SU-DHL-6 (cell line): ENCODE data around the gene NIN.

ENCODE experiments used
- H2AFZ ChIP-seq: fragments of 200-600 bp; sonication (generic); 2 replicates; pipeline ENCODE4 v1.6.1; 2014; ENCODE audit warnings: low read depth, mild to moderate bottlenecking, moderate library complexity, mixed read lengths, antibody characterized with exemption, low read length; ENCODE audit not compliant: severe bottlenecking
- H3F3A ChIP-seq: fragments of 200-600 bp; shearing (Covaris generic); 2 replicates; pipeline ENCODE4 v1.6.0; 2016; ENCODE audit warnings: antibody characterized with exemption, mild to moderate bottlenecking; ENCODE audit not compliant: insufficient read depth
- H3K27ac ChIP-seq: fragments of 200-600 bp; sonication (generic); 2 replicates; pipeline ENCODE4 v1.5.1; 2016; ENCODE audit warnings: low read depth, mild to moderate bottlenecking, low read length, moderate library complexity, mixed read lengths
- H3K27me3 ChIP-seq: fragments of 200-600 bp; sonication (generic), shearing (Covaris generic); 2 replicates; pipeline ENCODE4 v1.6.0; 2014; ENCODE audit warnings: mild to moderate bottlenecking, low read length
- H3K36me3 ChIP-seq: fragments of 200-600 bp; sonication (generic); 2 replicates; pipeline ENCODE4 v1.6.1; 2014; ENCODE audit warnings: mild to moderate bottlenecking, low read length, mixed read lengths
- H3K4me2 ChIP-seq: fragments of 300-600, 200-600 bp; shearing (Covaris generic), sonication (generic); 2 replicates; pipeline ENCODE4 v1.6.0; 2014; ENCODE audit warnings: low read length, low read depth, mild to moderate bottlenecking; ENCODE audit not compliant: poor library complexity, severe bottlenecking
- H3K4me3 ChIP-seq: fragments of 200-600 bp; sonication (generic); 2 replicates; pipeline ENCODE4 v1.5.1; 2014; ENCODE audit warnings: antibody characterized with exemption, low read length, mild to moderate bottlenecking, mixed read lengths; ENCODE audit not compliant: insufficient read depth, poor library complexity, severe bottlenecking
- H3K79me2 ChIP-seq: fragments of 200-600 bp; sonication (generic); 2 replicates; pipeline ENCODE4 v1.6.1; 2014; ENCODE audit warnings: mild to moderate bottlenecking, low read length, moderate library complexity; ENCODE audit not compliant: insufficient read depth
- H3K9ac ChIP-seq: fragments of 200-600 bp; sonication (generic); 2 replicates; pipeline ENCODE4 v1.7.0; 2014; ENCODE audit warnings: mild to moderate bottlenecking, low read length
- H3K9me2 ChIP-seq: fragments of 200-600 bp; sonication (generic); replicated peaks from 2 replicates; pipeline ENCODE4 v1.6.1; 2014; ENCODE audit warnings: low read length; ENCODE audit not compliant: insufficient read depth
- H3K9me3 ChIP-seq: fragments of 200-600 bp; sonication (generic); 2 replicates; pipeline ENCODE4 v1.6.1; 2014; ENCODE audit warnings: low read length, mixed read lengths; ENCODE audit not compliant: insufficient read depth
- H4K20me1 ChIP-seq: fragments of 200-600 bp; sonication (generic); 2 replicates; pipeline ENCODE4 v1.6.1; 2014; ENCODE audit warnings: low read depth, mild to moderate bottlenecking, antibody characterized with exemption, low read length, moderate library complexity, mixed read lengths
- EZH2phosphoT487 ChIP-seq: fragments of 200-600 bp; sonication (generic), shearing (Covaris generic); conservative IDR thresholded peaks from 2 replicates; pipeline ENCODE4 v1.6.1; 2018; ENCODE audit warnings: mild to moderate bottlenecking, antibody characterized with exemption, low read length, moderate library complexity, mixed read lengths
- TF ChIP-seq, protein P1 (sequence below): fragments of 200-600 bp; sonication (generic); IDR thresholded peaks from one replicate; pipeline ENCODE4 v1.5.1; 2017; ENCODE audit warnings: antibody characterized with exemption, mild to moderate bottlenecking, low read length, moderate library complexity; ENCODE audit not compliant: insufficient read depth, poor library complexity, severe bottlenecking

NIN gene

DNA sequence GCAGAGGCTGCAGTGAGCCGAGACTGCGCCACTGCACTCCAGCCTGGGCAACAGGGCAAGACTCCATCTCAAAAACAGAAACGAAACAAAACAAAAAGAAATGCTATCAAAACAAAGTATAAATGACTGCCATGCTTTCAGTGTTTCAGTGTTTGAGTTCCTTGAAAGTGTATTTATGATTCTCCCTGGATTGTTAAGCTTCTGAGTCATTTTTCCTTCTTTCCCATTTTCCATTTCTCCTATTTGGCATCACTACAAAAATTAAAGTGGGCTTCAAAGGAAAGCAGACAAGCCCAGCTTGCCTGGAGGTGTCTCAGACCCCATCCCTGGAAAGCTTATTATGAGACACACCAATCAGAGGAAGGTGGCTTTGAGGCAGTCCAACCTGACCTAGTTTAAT, 35.1 kb downstream of the NIN start:
- no peaks in the 10 kb centered on the region for H3K27me3 ChIP-seq
- no peak overlapping the region for H2AFZ ChIP-seq
- H3K9me2 ChIP-seq, result no peaks in the 10 kb centered on the region
- peak overlapping the region; percentile 97; the same call in 1 of the 2 replicates for H3K27ac ChIP-seq
- peaks cover 48% of the 10 kb centered on the region for H3K79me2 ChIP-seq
- H4K20me1 ChIP-seq, result no peaks in the 10 kb centered on the region
- no peaks in the 10 kb centered on the region for H3K9me3 ChIP-seq
- H3F3A ChIP-seq, result peaks cover 57% of the 10 kb centered on the region
- H3K4me3 ChIP-seq, result no peak overlapping the region
- TF ChIP-seq EZH2phosphoT487, result no peak
- TF ChIP-seq, protein P1, sequence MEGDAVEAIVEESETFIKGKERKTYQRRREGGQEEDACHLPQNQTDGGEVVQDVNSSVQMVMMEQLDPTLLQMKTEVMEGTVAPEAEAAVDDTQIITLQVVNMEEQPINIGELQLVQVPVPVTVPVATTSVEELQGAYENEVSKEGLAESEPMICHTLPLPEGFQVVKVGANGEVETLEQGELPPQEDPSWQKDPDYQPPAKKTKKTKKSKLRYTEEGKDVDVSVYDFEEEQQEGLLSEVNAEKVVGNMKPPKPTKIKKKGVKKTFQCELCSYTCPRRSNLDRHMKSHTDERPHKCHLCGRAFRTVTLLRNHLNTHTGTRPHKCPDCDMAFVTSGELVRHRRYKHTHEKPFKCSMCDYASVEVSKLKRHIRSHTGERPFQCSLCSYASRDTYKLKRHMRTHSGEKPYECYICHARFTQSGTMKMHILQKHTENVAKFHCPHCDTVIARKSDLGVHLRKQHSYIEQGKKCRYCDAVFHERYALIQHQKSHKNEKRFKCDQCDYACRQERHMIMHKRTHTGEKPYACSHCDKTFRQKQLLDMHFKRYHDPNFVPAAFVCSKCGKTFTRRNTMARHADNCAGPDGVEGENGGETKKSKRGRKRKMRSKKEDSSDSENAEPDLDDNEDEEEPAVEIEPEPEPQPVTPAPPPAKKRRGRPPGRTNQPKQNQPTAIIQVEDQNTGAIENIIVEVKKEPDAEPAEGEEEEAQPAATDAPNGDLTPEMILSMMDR, result no peak
- H3K4me2 ChIP-seq, result peak overlapping the region; percentile 98
- H3K36me3 ChIP-seq, result no peaks in the 10 kb centered on the region
- no peak overlapping the region for H3K9ac ChIP-seq

DNA sequence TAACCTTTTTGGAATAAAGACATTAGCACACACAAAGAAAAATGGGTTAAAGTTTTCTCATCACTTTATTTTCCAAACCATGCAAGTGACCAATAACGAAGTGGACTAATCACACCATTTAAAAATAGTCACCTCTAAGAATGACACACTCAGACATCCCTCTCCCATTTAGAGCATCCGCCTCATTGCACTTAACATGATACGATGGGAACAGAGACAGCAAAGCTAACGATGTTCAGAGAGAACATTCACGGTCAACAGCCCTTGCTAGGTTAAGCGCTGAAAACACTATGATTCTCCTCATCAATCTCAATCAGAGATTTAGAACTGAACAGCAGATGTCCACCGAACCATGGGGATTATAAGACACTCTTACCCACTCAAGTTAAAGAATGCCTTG, 35.8 kb downstream of the NIN start:
- Histone ChIP-seq H3F3A (peaks cover 61% of the 10 kb centered on the region), H3K4me2 (peak overlapping the region; percentile 98), H3K27ac (peak overlapping the region; percentile 97), H2AFZ (no peak overlapping the region), H3K79me2 (peaks cover 48% of the 10 kb centered on the region), H4K20me1 (no peaks in the 10 kb centered on the region), H3K9me3 (no peaks in the 10 kb centered on the region), H3K36me3 (no peaks in the 10 kb centered on the region), H3K9me2 (no peaks in the 10 kb centered on the region), H3K27me3 (no peaks in the 10 kb centered on the region), H3K4me3 (no peak overlapping the region), H3K9ac (no peak overlapping the region)
- TF ChIP-seq EZH2phosphoT487, result no peak
- TF ChIP-seq, protein P1, result no peak

DNA sequence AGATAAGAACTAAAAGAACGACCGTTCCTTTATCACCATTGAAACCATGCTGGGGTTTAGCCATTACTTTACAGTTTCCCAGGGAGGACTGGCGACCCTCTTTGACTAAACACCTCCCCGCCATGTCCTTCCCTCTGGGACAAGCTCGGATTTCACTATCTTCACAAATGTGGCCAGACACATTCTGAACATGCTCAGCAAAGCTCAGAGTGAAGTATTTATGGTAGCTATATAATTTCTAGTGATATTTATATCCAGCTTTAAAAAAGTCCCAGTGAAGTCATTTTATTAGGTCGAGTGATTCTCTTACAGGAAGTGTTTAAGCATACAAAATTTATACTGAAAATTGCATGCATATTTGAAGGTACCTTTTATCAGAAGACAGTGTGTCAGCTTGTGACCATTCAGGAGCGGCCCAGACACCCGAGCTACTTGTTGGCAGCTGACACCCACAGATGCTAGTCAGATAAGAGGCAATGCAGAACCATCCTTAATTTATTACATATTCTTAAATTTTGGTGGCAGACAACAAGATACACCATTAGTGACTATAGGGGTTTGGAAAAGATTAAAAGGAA, 36.8 kb downstream of the NIN start:
- peak overlapping the region; percentile 97 for H3K27ac ChIP-seq
- H3K27me3 ChIP-seq, result no peaks in the 10 kb centered on the region
- no peaks in the 10 kb centered on the region for H4K20me1 ChIP-seq
- peaks cover 45% of the 10 kb centered on the region for H3K79me2 ChIP-seq
- H3K9ac ChIP-seq, result peak overlapping the region; percentile 60
- peaks cover 65% of the 10 kb centered on the region for H3F3A ChIP-seq
- TF ChIP-seq, protein P1, result no peak
- no peak for TF ChIP-seq EZH2phosphoT487
- no peaks in the 10 kb centered on the region for H3K9me2 ChIP-seq
- no peaks in the 10 kb centered on the region for H3K9me3 ChIP-seq
- H2AFZ ChIP-seq, result no peak overlapping the region
- peak overlapping the region; percentile 46 for H3K4me3 ChIP-seq
- H3K4me2 ChIP-seq, result peak overlapping the region; percentile 98
- no peaks in the 10 kb centered on the region for H3K36me3 ChIP-seq
